SK-N-SH treated with all-trans-retinoic acid at 6 μM for 48 hours (cell line): ENCODE results near the gene TMEM9.

ENCODE experiments used
- ATAC-seq: fragments of 200-7000 bp; cut with Tn5 transposase; 3 replicates; pipeline ENCODE4 v1.9.1; 2020; ENCODE audit warnings: mild to moderate bottlenecking, moderate library complexity
- ARNTL ChIP-seq: fragments of 450-650 bp; formaldehyde crosslinking; IDR thresholded peaks from 2 replicates; pipeline ENCODE4 v1.5.0; 2020; ENCODE audit warnings: low read depth, mild to moderate bottlenecking, moderate library complexity, borderline replicate concordance
- BACH2 ChIP-seq: fragments of 250-450 bp; sonication (Bioruptor Pico); IDR thresholded peaks from 2 replicates; pipeline ENCODE4 v1.9.0; 2021; ENCODE audit warnings: mild to moderate bottlenecking, borderline replicate concordance
- CREB5 ChIP-seq: fragments of 250-450 bp; sonication (Bioruptor Pico); IDR thresholded peaks from 2 replicates; pipeline ENCODE4 v1.5.1; 2020; ENCODE audit warnings: low read depth, mild to moderate bottlenecking, moderate library complexity
- CSDC2 ChIP-seq: fragments of 250-450 bp; sonication (Bioruptor Pico); IDR thresholded peaks from 2 replicates; pipeline ENCODE4 v1.5.0; 2020; ENCODE audit warnings: mild to moderate bottlenecking, moderate library complexity
- ESRRG ChIP-seq: fragments of 250-450 bp; sonication (Bioruptor Pico); IDR thresholded peaks from 2 replicates; pipeline ENCODE4 v1.6.1; 2021; ENCODE audit warnings: mild to moderate bottlenecking
- GLIS3 ChIP-seq: fragments of 250-450 bp; sonication (Bioruptor Pico); IDR thresholded peaks from 2 replicates; pipeline ENCODE4 v1.5.0; 2020; ENCODE audit warnings: mild to moderate bottlenecking, moderate library complexity
- ISL1 ChIP-seq: fragments of 250-450 bp; sonication (Bioruptor Pico); IDR thresholded peaks from 2 replicates; pipeline ENCODE4 v2.1.2; 2022; ENCODE audit warnings: mild to moderate bottlenecking, moderate library complexity
- OSR1 ChIP-seq: fragments of 250-450 bp; sonication (Bioruptor Pico); IDR thresholded peaks from 2 replicates; pipeline ENCODE4 v1.8.0; 2022; ENCODE audit warnings: moderate library complexity, mild to moderate bottlenecking, inconsistent platforms
- PATZ1 ChIP-seq: fragments of 250-450 bp; sonication (Bioruptor Pico); IDR thresholded peaks from 2 replicates; pipeline ENCODE4 v1.8.0; 2020; ENCODE audit warnings: mild to moderate bottlenecking, moderate library complexity, borderline replicate concordance
- POU6F1 ChIP-seq: fragments of 250-450 bp; sonication (Bioruptor Pico); IDR thresholded peaks from 2 replicates; pipeline ENCODE4 v1.8.0; 2021; ENCODE audit warnings: low read depth, mild to moderate bottlenecking, moderate library complexity, borderline replicate concordance
- PPARA ChIP-seq: fragments of 250-450 bp; sonication (Bioruptor Pico); IDR thresholded peaks from 2 replicates; pipeline ENCODE4 v1.5.0; 2020; ENCODE audit warnings: mild to moderate bottlenecking, borderline replicate concordance
- RARB ChIP-seq: fragments of 250-450 bp; sonication (Bioruptor Pico); IDR thresholded peaks from 2 replicates; pipeline ENCODE4 v1.8.0; 2021; ENCODE audit warnings: mild to moderate bottlenecking, moderate library complexity
- SNAI2 ChIP-seq: fragments of 250-450 bp; sonication (Bioruptor Pico); IDR thresholded peaks from 2 replicates; pipeline ENCODE4 v1.5.0; 2020; ENCODE audit warnings: mild to moderate bottlenecking, moderate library complexity
- TCF4 ChIP-seq: fragments of 250-450 bp; sonication (Bioruptor Pico); IDR thresholded peaks from 2 replicates; pipeline ENCODE4 v1.8.0; 2021; ENCODE audit warnings: mild to moderate bottlenecking, moderate library complexity, borderline replicate concordance
- TOX ChIP-seq: fragments of 250-450 bp; sonication (Bioruptor Pico); IDR thresholded peaks from 2 replicates; pipeline ENCODE4 v1.8.0; 2021; ENCODE audit warnings: mild to moderate bottlenecking, moderate library complexity, borderline replicate concordance
- ZC3H10 ChIP-seq: fragments of 250-450 bp; sonication (Bioruptor Pico); IDR thresholded peaks from 2 replicates; pipeline ENCODE4 v1.5.1; 2021; ENCODE audit warnings: mild to moderate bottlenecking, moderate library complexity
- ZFP3 ChIP-seq: fragments of 250-450 bp; sonication (Bioruptor Pico); IDR thresholded peaks from 2 replicates; pipeline ENCODE4 v1.5.0; 2020; ENCODE audit warnings: mild to moderate bottlenecking, moderate library complexity
- ZFP30 ChIP-seq: fragments of 450-650 bp; formaldehyde crosslinking; IDR thresholded peaks from 2 replicates; pipeline ENCODE4 v1.5.0; 2022; ENCODE audit warnings: mild to moderate bottlenecking, moderate library complexity
- ZNF565 ChIP-seq: fragments of 450-650 bp; formaldehyde crosslinking; conservative IDR thresholded peaks from 2 replicates; pipeline ENCODE4 v1.5.0; 2020; ENCODE audit warnings: low read depth, mild to moderate bottlenecking, moderate library complexity
- ZNF70 ChIP-seq: fragments of 450-650 bp; formaldehyde crosslinking; IDR thresholded peaks from 2 replicates; pipeline ENCODE4 v1.5.0; 2020; ENCODE audit warnings: mild to moderate bottlenecking, moderate library complexity
- ZNF8 ChIP-seq: fragments of 450-650 bp; formaldehyde crosslinking; IDR thresholded peaks from 2 replicates; pipeline ENCODE4 v1.5.0; 2020; ENCODE audit warnings: mild to moderate bottlenecking, moderate library complexity

Gene TMEM9

DNA sequence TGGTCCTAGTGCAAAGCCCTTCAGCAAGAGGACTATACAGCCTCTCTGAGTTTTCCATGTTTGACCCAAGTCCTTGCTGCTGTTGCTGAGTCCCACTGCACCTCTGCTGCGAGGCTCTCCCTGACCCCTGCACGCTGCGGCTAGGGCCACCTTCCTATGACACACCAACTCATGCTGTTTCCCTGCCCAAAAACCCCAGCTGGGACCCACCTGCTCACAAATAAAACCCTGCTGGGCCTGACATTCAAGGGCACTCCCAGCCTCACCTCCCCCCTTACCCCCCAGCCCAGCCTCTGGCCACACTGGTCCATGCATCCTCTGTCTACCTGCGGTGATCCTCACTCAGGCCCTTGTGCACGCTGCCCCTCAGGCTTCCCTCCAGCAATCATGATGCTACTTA is 15.0 kb downstream of the TMEM9 start:
- ATAC-seq: no peak
- no peak for TF ChIP-seq TOX (CRISPR knock-in tag)
- TF ChIP-seq, all 23 proteins: peak for 0

DNA sequence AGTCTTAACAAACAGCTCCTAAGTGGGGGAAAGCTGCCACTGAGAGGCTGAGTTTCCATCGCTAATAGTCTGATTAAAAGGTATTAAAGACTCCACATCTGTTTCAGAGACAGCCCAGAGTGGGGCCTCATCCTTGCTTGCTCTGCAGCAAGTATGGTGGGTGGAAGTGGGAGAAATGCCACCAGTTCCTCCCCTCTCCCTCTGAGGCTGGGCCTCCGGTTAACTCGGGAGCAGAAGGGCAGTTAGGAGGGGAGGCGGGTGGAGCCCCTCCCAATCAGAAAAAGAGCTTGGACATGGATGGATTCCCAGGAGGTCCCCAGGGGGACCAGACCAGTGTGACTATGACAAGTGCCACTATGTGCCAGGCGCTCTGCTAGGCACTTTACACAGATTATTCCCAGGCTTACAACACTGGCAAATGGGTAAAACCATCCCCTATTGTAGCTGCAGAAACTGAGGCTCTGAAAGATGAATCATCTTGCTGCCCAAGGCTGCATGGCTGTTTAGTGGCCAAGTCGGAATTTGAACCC is 15.9 kb downstream of the TMEM9 start:
- no peak for TF ChIP-seq OSR1 (CRISPR knock-in tag)
- no peak for TF ChIP-seq BACH2 (CRISPR knock-in tag)
- TF ChIP-seq ZNF8 (CRISPR knock-in tag): no peak
- no peak for TF ChIP-seq ARNTL (CRISPR knock-in tag)
- no peak for TF ChIP-seq ZNF70 (CRISPR knock-in tag)
- no peak for TF ChIP-seq TCF4 (CRISPR knock-in tag)
- no peak for TF ChIP-seq PPARA
- TF ChIP-seq GLIS3 (CRISPR knock-in tag): no peak
- TF ChIP-seq ZFP3 (CRISPR knock-in tag): no peak
- TF ChIP-seq ZFP30 (CRISPR knock-in tag): no peak
- TF ChIP-seq ESRRG (CRISPR knock-in tag): no peak
- ATAC-seq: peak; percentile 2; the same call in 2 of the 3 replicates

DNA sequence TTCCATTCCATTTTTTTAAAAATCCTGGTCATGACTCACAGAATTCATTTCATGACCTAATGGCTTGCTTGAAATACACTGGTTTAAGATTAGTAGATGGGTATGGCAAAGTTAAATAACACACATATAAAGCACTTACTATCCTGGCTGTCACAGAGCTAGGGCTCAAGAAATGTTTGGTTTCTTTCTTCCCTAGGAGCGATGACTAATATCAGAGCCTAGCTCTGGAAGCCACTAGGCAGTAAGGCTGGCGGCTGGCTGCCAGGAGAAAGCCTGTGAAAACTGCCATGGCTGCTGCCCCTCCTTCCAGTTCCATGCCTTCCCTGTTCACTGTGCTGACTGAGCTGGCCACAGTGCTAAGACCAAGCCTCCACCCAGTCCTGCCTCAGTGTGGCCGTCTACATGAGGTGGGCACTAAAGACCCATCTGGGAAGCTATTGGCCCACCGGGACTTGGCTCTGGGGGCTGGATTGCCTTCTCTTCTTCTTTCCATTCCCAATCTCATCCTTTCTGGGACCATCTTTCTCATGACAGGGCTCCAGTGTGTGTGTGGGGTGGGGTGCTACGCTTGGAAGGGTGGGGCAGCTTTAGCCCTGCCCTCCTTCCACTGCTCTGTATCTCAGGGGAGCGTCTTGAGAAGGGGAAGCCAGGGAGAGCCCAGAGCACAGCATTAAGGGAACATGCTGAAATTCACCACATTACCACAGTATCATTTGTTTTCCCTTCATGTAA is 16.5 kb downstream of the TMEM9 start:
- TF ChIP-seq TCF4 (CRISPR knock-in tag): no peak
- no peak for TF ChIP-seq ISL1 (CRISPR knock-in tag)
- TF ChIP-seq CREB5: no peak
- TF ChIP-seq RARB (CRISPR knock-in tag): no peak
- TF ChIP-seq SNAI2 (CRISPR knock-in tag): no peak
- no peak for TF ChIP-seq BACH2 (CRISPR knock-in tag)
- no peak for TF ChIP-seq PPARA
- TF ChIP-seq ZNF70 (CRISPR knock-in tag): no peak
- TF ChIP-seq OSR1 (CRISPR knock-in tag): no peak
- ATAC-seq: peak; percentile 92

GRCh38 chr1:201137024-201137392 is 17.3 kb downstream of the TMEM9 start:
- ATAC-seq: no peak
- TF ChIP-seq ZNF70 (CRISPR knock-in tag): no peak
- TF ChIP-seq ZNF8 (CRISPR knock-in tag): no peak
- TF ChIP-seq TCF4 (CRISPR knock-in tag): no peak
- TF ChIP-seq CREB5: no peak
- no peak for TF ChIP-seq ISL1 (CRISPR knock-in tag)
- no peak for TF ChIP-seq ZFP3 (CRISPR knock-in tag)
- no peak for TF ChIP-seq ZNF565
- TF ChIP-seq RARB (CRISPR knock-in tag): no peak
- no peak for TF ChIP-seq ZC3H10 (CRISPR knock-in tag)
- TF ChIP-seq SNAI2 (CRISPR knock-in tag): no peak
- no peak for TF ChIP-seq TOX (CRISPR knock-in tag)
- TF ChIP-seq CSDC2 (CRISPR knock-in tag): no peak
- TF ChIP-seq ESRRG (CRISPR knock-in tag): no peak

- no peak for ATAC-seq
- TF ChIP-seq ZNF565 (no peak), CREB5 (no peak), POU6F1 (CRISPR knock-in tag) (no peak), TOX (CRISPR knock-in tag) (no peak), ARNTL (CRISPR knock-in tag) (no peak), ESRRG (CRISPR knock-in tag) (no peak), ZC3H10 (CRISPR knock-in tag) (no peak), OSR1 (CRISPR knock-in tag) (no peak), PATZ1 (no peak), SNAI2 (CRISPR knock-in tag) (no peak), ZNF8 (CRISPR knock-in tag) (no peak)
Measured at GRCh38 chr1:201136355-201137023, 17.8 kb downstream of the TMEM9 start.
